HG03097 (cell line): ENCODE data around the gene DDX10.

Experiments used
- ATAC-seq: cut with Tn5 transposase; IDR thresholded peaks from one replicate; pipeline ENCODE4 v1.9.1; 2021; ENCODE audit not compliant: unreplicated experiment, low FRiP score

The DDX10 gene

DNA sequence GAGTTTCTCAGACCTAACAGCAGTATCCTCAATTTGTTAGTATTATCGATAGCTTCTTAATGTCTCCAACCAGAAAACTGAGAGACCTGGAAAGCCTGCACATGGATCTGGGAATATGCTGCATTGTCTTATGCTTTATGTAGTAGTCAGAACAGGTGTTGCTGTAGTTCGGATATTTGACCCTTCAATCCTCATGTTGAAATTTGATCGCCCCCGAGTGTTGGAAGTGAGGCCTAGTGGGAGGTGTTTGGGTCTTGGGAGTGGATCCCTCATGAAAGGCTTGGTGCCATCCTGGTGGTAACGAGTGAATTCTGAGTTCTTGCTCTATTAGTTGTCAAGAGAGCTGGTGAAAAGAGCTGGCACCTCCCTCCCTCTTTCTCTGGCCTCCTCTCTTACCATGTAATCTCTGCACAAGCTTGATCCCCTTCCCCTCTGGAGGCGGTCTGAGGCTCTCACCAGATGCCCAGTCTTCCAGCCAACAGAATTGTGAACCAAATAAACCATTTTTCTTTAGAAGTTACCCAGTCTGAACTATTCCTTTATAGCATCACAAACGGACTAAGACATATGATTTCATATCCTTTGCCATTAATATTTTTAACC lies 227.1 kb downstream of the DDX10 start:
- ATAC-seq, result no peak

DNA sequence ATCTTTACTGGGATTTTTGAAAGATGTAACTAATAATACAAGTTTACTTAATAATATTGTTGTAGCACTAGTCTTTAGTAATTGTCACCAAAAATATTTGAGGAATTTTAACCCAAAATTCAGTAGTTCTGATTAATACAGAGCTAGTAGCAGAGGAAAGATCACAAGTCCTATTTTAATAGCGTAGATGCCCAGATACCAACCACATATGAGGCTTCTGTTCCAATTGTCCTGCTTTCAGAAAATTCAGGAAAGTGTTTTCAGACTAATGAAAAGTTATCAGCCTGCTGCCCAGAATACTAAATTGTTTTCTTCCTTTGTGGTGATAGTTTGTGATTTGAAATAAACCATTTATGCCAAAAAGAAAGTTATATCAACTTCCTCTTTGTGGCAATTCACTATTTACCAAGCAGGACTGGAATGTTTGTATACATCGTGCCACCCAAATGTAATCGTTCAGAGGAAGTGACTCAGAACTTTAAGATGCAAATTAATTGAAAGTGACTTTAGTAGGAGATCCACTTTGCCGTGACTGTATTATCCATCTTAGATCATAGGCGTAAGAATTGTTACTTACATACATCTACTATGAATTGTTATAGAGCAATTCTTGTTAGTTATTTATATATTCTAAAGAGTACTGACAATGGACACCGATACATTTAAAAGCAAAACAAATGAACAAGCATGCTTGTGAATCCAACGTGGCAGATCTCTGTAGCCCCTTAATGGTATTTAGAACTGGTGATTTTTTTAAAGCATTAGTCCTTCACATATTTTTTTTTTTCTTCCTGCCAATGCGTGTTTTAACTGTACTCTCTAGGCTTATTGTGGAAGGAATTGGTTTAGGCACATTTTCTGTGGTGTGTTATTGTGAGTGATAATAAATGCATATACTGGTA lies 231.0 kb downstream of the DDX10 start:
- no peak for ATAC-seq

DNA sequence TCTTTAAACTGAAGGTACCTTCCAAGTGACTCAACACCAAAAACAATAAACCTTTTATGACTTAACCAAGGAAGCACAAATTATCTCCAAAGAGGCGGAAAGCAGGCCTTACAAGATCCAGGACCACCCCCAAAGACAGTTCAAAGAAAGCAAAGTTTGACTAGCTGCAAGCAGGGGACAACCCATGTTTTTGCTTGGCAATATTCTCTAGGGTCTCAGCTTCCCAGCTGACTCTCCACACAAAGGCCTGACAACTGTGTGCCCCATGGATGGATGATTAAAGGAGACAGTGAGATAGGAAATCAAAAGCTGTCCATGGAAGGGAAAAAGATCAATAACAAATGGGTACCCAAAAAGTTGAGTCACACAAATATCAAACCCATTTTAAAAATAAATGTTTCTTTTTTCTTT lies 232.2 kb downstream of the DDX10 start:
- no peak for ATAC-seq

DNA sequence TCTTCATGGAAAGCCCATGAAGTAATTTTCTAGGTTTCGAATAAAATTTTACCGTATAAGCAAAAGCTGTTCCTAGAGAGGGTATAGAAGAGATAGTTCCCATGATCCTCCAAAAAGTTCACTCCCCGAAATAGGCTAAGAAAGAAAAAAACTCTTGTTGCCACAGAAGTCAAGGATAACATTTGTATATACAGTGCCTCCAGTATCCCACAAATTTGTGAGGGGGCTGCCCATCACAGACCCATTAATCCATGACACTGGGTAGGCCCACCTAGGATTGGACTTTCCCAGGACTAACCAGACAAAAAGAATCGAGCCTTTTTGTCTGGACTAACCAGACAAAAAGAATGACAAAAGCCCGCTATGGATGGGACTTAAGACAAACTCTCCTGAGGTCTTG lies 233.0 kb downstream of the DDX10 start:
- no peak for ATAC-seq

DNA sequence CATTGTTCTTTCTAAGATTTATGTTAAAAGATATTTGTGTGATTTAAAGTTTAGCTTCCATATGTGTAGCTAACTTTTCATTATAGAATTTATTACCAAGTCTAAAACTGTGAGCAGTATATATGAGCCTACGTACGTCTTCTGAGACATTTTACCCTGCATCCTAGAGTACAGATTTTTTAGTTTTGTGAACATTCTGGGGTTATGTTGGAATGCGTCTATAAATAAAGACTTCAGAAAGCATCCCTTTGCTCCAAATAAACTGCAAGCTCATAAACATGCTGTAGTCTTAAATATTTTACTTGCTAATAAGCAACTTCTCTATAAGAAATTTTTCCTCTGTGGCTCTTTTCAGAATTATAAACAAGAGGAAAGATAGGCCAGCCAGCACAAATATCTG lies 236.5 kb downstream of the DDX10 start:
- ATAC-seq, result no peak

DNA sequence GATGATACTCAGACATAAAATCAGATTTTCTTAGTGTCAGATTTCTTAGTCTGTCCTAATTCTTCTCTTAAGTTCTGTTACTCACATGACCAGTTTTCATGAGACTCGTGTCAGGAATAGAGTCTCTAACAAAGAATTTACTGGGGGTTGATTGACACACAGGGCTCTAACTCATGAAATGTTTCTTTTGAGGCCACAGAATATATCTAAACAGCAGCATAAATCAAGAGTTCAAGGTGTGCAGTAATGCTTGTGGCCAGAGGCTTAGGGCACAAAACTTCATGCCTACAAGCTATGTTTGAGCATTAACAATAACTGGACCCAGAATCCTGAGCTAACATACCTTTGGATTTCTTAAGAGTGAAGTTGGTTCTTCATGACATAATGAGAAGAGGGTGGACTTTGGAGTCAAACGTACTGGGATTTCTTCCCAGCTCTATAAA lies 237.2 kb downstream of the DDX10 start:
- ATAC-seq, result no peak

DNA sequence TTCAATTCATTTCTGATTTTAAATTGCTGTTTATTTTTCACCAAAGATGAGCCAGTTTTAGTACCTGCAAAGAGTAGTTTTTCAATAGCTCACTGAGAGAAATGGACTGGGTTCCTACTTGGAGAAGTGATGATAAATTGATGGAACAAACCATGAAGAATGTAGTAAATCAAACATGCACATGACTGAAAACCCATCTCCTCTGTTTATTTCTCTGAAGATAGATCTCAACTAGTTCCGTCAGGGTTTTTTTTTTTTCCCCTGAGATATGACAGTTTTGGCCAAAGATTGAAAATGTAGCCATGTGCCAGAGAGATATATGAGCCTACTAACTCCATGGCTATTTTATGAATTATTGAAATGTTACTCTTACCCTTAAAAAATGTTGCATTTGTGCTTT lies 239.6 kb downstream of the DDX10 start:
- no peak for ATAC-seq

DNA sequence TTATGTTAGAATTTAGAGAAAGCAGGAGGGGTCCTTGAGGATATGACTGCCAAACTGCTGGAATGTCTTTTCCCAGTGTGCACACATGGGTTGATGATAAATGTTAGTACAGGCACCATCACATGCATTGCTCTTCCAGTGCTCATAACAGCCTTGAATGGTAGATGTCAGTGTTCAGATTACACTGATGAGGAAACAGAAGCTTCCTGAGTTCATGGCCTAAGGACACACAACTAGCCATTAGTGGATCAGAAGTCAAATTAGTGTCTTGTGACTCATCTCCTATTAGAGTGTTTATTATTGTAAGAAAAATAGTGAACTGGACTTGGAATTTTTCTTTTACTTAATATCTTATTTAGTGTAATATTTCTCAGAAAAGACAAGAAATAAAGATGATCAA lies 241.5 kb downstream of the DDX10 start:
- ATAC-seq, result no peak

DNA sequence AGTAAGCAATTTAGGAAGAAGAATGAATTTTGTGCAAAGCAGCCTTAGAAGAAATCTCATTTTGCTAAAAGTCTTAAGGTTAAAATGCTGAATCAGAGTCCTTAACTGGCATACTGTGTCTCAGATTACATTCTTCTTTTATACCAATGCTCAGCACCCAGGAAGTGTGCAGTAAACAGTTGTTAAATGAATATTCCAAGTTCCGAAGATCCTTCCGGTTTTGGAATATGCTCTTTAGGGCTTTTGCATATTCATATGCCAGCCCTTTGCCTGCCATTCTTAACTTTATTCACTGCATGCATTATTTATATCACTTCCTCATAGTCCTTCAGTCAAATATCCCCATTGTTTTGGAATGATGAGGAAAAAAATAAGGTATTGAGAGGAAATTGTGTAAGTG lies 242.0 kb downstream of the DDX10 start:
- no peak for ATAC-seq

DNA sequence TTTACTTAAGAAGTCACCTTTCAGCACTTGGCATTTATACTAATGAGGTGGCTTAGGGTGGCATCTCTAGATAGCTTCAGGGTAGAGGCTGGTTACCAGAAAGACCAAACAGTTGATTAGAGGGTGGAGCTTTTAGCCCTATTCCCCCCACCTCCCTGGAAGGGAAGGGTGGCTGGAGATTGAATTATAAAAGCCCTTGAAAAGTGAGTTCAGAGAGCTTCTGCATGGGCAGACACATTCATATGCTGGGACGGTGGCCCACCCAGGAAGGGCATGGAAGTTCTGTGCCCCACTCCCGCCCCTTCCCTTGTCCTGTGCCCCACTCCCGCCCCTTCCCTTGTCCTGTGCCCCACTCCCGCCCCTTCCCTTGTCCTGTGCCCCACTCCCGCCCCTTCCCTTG lies 244.2 kb downstream of the DDX10 start:
- ATAC-seq, result no peak

DNA sequence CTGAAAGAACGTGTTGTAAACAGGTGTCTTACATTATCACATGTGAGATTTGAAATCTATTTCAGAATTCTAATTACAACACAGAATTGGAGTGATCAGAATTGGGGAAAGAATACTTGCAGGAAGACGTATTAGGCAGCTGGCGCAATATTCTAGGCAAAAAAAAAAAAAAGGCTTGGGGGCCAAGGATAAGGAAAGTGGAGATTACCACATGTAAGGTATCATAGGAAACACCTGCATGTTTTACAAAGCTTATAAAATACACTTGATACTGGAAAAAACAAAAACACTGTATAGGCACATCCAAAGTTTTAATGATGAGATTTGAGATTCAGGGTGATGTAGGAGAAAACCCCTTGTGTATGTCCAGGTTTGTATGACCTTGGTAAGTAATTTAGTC lies 245.1 kb downstream of the DDX10 start:
- ATAC-seq, result no peak

DNA sequence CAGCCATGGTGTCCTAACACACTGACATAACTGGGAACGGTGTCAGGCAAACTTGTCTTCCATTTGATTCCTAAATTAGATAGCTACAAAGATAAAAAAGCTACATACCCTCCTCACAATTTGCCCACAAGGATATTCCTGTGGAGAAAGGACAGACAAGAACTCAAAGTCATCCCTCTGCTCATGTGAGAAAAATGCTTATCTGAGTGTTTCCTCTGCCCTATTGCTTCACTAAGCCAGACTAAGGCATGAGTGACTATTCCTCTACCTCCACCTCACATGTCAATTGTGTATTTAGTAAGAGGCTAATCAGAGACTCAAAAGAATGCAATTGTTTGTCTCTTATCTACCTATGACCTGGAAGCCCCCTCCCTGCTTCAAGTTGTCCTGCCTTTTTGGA lies 247.7 kb downstream of the DDX10 start:
- no peak for ATAC-seq

DNA sequence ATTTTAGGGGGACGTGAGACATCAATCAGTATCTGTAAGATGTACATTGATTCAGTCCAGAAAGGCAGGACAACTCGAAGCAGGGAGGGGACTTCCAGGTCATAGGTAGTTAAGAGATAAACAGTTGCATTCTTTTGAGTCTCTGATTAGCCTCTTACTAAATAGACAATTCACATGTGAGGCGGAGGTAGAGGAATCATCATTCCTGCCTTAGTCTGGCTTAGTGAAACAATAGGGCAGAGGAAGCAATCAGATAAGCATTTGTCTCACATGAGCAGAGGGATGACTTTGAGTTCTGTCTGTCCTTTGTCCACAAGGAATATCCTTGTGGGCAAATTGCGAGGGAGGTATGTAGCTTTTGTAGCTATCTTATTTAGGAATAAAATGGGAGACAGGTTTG lies 248.3 kb downstream of the DDX10 start:
- no peak for ATAC-seq

DNA sequence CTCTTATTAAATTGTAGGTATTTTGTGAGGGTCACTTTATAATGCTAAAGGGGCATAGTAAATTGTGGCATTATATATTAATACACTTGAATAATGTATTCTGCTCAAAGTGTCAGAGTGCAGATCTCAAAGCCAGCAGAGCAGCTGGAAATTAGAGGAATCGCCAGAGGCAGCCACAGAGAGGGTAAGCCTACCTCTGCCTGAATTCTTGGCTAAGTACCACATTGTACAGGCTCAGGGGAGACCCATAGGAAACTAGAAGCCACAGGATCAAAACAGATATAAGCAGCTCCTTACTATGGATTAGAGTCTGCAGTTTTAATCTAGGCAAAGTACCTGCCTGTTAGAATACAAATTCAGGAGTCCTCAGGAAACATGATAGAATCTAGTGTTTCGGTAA lies 249.3 kb downstream of the DDX10 start:
- no peak for ATAC-seq

DNA sequence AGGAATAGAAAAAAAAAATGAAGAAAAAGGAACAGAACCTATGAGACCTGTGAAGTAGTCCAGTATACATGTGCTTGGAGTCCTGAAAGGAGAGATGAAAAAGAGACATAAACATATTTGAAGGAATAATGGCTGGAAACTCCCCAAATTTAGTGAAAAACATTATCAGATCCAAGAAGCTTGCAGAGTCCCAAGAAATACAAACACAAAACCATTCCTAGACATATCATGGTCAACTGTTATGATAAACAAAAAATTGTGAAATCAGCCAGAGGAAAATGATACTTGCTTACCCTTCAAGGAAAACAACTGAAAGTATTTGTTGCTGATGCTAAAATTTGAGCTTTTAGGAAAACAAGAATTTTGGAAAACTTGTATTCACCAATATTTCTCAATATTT lies 250.1 kb downstream of the DDX10 start:
- ATAC-seq, result no peak

DNA sequence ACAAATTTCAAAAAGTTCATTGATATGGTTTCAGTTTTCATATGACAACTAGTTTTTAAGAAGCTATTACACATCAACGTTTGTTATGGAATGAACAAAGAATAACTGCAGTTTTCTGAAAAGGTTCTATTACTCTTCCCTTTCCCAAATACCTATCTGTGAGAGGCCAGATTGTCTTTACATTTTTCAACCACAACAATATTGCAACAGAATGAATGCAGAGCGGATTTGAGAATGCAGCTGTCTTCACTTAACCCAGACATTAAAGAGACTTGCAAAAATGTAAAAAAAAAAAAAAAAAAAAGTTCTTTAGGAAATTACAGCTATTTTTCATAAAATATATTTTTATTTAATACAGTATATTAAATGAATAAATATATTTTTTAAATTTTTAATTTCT lies 250.8 kb downstream of the DDX10 start:
- no peak for ATAC-seq

DNA sequence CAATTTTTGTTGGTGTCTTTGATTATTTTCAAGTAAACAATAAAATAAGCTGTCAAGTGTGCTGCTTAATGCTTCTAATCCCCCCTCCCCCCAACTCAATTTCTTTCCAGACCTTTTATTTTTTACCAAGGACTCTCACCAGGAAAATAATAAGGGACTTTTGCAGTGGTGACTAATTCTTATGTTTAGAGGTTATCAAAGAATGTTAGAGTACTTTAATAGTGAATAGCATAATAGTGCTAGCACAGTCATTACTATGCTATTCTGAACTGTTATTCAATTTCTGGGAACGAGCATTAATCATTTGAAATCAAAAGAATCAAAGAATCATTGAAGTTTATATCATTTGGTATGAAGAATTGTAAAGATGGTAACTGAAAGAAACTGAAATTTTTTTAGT lies 251.4 kb downstream of the DDX10 start:
- ATAC-seq, result no peak

DNA sequence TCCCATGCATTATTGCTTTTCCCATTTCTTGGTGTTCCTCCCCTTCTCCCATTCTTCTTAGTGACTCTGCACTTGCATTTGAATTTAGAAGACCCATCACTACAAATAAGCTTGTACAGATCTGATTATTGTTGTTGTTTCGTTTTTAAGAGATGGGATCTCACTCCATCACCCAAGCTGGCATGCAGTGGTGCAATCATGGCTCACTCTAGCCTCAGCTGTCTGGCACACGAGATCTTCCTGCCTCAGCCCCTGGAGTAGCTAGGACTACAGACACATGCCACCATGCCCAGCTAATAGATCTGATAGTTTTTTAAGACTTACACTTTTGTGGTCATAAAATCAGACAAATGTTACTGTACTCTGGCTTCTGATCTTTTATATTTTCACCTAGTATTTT lies 252.1 kb downstream of the DDX10 start:
- no peak for ATAC-seq

DNA sequence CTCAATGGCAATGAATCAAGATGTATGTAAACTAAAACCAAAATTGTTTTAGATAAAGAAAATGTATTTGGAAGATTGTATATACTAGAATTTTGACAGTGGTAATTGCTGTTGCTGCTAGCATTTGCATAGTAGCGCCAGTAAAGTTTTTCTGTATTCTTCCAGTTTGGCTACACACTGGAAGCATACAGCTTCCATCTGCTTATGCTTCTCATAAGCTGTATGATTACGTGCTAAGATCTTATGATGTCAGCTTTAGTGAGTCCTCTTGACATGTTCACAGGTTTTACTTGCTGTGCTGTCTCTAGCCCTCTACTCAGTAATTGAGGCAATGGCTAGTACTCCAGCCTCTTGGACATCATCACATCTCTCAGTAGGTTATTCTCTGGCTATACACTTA lies 256.3 kb downstream of the DDX10 start:
- ATAC-seq, result no peak

DNA sequence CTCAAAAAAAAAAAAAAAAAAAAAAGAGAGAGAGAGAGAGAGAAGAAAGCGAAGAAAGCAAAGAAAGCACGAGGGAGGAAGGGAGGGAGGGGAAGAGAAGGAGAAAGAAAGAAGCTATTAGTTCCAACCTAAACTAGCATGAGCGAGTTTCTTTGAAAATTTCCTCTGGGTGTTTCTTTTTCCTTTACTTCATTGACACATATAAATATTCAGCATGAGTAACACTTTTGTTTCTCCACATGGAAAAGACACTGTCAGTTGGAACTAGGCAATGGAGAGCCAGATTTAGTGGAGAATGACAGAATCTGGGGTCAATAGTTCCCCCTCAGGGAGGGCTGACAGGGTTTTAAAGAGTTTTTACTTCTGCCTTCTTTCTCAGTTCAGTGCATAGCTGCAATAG lies 257.4 kb downstream of the DDX10 start:
- no peak for ATAC-seq

DNA sequence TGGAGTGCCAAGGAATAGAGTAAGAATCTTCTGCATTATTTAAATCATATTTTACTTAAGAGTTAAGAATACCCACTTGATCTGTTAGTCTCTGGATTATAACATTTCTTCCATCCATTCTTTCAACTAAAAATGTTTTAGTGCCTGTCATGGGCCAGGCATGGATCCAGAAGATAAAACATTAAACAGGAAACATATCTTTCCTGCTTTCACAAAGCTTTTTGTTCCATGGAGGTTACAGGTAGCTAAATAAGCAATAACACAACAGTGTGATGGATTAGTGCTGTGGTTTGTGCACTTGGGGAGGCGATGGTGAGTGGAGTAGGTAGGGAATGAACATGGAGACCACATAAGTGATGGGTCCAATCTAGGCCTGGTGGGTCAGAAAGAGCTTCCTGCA lies 258.5 kb downstream of the DDX10 start:
- ATAC-seq, result no peak

DNA sequence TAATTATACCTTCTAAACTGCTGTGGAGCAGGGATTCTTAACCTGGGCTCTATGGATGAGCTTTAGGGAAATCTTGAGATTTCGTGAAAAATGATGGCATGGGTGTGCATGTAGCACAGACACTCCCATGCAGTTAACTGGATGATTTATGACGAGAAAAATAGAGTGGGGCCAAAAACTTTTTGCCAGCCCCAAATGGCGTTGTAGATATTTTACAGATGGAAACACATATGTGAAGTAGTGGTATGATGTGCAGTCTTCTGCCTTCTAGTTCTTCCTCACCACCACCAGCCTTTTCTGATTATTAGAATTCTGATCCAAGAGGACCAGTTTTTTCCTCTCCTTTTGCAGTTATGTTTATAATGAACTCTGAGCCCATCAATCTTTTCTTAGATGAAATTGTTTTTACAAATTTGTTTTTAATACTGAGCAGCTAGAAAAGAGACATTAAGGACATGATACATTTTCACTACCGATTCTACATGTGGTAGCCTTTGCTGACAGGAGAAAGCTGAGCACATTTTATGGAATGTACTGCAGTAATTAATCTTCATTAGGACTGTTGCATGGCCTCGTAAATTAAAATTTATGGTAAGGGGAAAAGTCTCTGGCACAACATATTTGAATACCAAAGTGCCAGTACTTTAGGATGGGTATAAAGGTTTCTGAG lies 261.4 kb downstream of the DDX10 start:
- no peak for ATAC-seq
